HG03565 (cell line): ENCODE results near the gene DDX60.
"Not testable (repeated sequence)": the region's sequence is repeated elsewhere in the genome, so short reads cannot be mapped to it uniquely, and the experiment has no call there.

Source experiments
- ATAC-seq: cut with Tn5 transposase; IDR thresholded peaks from one replicate; pipeline ENCODE4 v1.9.1; 2021; ENCODE audit warnings: mild to moderate bottlenecking, moderate library complexity; ENCODE audit not compliant: unreplicated experiment

Gene DDX60

DNA sequence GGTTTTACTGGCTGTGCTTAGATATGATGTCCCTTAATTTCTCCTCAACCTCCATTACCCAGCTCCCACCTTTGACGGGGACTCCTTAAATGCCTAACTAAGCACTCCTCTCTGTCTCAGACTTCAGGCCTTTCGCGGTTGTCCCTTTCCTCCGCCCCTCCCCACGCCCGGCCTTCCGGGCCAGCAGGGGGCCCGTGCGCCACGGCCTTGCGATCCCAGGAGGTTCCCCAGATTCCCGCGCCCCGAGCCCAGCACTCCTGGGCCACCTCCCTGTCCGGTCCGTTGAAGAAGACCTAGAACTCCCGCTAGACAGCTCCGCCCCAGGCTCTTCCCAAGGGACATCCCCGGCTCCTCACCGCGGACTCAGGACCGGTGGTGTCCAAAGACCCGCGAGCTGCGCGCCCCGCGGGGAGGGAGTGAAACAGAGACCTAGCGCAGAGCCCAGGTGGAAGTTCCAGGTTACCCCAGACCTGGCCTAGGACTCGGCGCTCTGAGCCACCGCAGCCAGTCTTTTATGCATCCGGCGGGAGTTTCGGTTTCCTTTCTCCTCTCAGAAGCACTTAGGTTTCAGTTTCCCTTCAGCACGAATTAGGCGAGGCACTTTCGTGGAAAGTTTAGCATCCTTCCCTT, at the start of gene DDX60:
Gene DDX60, minus strand, starts transcription at position 487 of the 630 bp plus-strand sequence. CDS start 7,493 bp downstream, outside the sequence.
- peak; percentile 98 for ATAC-seq

DNA sequence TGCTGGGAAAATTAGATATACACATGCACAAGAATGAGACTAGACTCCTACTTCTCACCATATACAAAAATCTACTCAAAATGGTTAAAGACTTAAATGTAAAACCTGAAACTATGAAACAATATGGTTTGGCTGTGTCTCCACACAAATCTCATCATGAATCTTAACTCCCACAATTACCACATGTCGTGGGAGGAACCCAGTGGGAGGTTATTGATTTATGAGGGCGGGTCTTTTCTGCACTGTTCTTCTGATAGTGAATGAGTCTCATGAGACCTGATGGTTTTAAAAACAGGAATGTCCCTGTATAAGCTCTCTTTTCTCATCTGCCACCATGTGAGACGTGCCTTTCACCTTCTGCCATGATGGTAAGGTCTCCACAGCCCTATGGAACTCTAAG, 48.5 kb upstream of the DDX60 start:
- ATAC-seq = no peak

DNA sequence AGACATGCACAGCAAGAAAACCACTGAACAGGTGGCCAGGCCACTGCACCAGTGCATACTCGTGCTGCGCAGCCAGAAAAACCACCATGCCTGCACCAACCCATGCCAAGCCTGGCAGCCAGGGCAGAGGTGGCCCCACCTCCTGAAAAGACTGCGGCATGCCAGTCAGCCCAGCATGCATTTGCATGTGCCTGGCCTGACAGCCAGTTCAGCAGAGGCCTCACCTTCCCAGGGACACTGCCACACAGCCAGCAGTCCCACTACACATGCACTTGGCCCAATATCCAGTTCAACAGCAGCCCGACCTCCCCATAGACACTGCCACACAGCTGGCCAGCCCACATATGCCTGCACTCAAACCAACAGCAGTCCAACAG, 43.5 kb upstream of the DDX60 start:
- no peak for ATAC-seq

GRCh38 chr4:168361365-168362024, 42.9 kb upstream of the DDX60 start:
- no peak for ATAC-seq

GRCh38 chr4:168360271-168360670, 41.7 kb upstream of the DDX60 start:
- ATAC-seq = no peak

DNA sequence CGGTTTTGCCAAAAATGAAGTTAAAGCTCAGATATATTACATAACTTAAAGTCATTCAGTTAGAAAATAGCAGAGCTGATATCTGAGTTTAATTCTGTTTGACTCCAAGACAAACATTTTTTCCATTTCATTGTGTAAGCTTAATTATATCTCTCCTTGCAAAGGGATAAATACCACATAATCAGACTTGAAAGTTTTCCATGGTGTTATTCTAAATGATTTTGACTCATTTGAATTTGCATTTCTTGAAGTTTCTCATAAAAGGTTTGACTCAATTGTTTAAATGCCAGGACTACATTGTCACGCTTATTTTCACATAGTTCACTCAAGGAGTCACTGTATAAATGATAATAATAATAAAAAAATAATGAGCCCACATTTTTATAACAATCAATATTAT, 39.4 kb upstream of the DDX60 start:
- no peak for ATAC-seq

GRCh38 chr4:168353746-168354145, 35.2 kb upstream of the DDX60 start:
- ATAC-seq = no peak

DNA sequence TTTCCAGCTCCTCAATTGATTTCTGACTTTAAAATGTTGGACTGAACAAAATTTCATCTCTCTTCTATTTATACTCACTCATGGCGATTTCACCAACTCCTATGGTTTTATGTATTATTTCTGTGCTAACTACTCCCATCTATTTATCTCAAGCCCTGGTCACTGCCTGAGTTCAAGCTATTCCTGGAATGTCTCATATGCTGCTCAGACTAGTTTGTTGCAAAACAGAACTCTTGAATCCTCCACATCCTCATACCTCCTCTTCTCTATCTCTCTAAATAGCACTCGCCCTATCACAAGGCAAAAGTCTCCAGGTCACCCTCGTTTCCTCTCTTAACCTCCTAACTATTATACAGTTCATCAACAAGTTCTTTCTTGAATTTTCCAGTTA, 19.0 kb upstream of the DDX60 start:
- no peak for ATAC-seq

GRCh38 chr4:168336837-168337549, 18.4 kb upstream of the DDX60 start:
- ATAC-seq = no peak

- ATAC-seq = no peak
These were observed 17.1 kb upstream of the DDX60 start for GRCh38 chr4:168335621-168336020.

- no peak for ATAC-seq
These were observed 15.5 kb upstream of the DDX60 start for GRCh38 chr4:168334053-168334452.

- ATAC-seq = not testable (repeated sequence)
These were observed 12.0 kb upstream of the DDX60 start for GRCh38 chr4:168330575-168330974.

DNA sequence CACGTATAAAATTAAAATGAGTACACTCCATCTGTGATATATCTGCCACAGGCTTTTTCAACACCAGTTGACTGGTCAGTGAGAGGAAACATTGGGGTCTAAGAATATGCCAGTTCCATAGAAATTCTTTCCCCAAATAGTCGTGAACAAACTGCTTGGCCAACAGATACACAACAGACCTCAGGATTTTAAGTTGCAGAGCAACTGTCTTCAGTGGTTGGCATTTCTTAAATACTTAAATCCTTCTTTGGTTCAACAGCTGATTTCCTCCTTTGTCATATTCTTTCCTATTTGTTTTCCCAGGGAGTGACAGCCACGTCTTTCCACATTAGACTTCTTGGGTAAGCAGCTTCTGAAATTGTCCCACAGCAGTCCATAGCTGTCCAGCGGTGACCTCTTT, 7.0 kb upstream of the DDX60 start:
- ATAC-seq = no peak

DNA sequence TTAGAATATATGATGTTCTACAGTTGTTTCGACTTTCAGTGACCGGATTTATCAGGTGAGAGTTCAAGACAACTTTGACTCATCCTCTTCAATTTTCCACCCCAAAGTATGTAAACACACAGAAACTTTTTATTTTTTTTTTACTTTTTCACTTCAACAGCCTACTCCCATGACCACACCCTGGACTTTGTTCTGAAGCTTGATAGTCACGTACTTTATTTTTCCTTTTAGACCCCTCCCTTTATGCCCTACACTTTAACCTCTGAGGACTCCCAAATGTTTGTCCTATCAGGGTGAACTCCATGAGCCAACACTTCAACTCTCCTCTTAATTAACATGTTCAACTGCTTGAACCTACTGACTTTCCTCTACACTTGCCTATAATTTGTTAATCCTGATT, 2.5 kb upstream of the DDX60 start:
- ATAC-seq = no peak

DNA sequence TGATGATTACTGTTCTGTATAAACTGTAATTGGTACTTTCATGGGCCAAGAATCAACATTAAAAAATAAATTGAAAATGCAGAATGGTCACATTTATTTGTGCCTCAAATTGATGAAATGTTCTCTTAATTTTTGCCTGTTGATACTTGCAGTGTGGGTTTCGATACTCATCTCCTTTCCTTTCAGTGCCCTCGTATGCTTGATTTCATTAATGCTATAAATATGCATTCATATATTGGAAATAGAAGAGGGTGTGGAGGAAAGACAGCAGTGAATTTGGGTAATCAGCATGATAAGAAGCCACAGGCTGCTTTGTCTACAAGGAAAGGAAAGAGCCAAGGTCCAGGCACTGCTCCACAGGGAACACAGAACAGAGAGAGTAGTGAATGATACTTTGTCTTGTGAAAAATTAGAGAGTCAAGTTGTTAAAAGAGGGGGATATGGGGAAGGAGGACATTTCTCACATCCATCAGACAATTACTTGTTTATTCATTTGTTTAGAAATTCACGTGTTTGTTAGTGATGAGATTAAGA, 1.0 kb upstream of the DDX60 start:
- ATAC-seq = no peak

GRCh38 chr4:168317621-168318020, 931 bp downstream of the DDX60 start:
- ATAC-seq = no peak

GRCh38 chr4:168309781-168310180, 8.8 kb downstream of the DDX60 start:
- ATAC-seq = no peak

DNA sequence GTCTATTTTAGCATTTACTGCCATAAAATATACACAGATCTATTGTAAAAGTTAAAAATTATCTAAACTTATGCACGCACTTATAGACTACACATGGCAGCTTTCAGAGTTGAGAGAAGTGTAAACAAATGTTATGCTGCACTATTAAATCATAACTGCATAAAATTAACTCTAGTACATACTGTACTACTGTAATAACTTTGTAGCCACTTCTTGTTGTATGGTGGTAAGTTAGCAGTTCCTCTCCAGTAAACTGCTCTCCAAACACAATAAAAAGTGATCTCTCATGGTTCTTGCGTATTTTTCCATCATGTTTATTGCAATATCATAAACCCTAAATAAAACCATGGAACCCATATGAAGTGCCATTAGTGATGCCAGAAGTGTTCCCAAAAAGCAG, 9.6 kb downstream of the DDX60 start:
- ATAC-seq = no peak

DNA sequence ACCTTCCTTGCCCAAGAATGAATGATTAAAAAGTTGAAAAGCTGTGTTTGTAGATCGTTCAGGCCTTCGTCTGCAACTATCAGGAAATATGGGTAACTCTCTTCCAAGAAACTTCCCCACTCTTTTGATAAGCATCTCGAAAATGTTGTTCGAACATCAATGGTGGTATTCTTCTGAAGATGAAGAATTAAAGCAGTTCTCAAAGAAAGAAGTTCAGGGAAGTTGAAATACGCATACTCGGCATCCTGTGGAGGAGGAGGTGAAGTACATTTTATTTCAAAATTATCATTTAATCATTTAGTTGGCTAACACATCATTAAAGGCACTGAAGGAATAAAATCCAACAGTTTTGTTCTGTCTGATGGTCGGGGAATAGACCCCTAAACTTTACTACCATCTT, 12.1 kb downstream of the DDX60 start:
- no peak for ATAC-seq

DNA sequence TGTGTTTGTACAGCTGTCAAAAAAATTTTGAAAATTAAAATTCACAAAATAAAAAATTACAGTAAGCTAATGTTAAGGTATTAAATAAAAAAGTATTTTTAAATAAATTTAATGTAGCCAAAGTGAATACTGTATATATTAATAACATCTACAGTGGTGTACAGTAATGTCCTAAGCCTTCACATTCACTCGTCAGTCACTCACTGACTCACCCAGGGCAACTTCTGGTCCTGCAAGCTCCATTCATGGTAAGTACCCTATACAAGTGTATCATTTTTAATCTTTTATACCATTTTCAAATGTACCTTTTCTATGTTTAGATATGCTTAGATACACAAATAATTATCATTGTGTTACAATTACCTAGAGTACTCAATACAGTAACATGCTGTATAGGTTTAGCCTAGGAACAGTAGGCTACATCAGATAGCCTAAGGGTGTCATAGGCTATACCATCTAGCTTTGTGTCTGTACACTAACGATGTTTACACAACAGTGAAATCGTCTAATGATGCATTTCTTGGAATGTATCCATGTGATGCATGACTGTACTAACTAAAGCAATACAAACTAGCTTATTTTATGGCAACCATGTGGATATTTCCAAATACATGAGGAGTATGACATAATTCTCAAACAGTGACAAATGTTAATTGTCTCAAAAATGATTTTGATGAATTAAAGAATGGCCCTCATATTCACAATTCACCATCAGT, 13.7 kb downstream of the DDX60 start:
- no peak for ATAC-seq

GRCh38 chr4:168303430-168303829, 15.1 kb downstream of the DDX60 start:
- ATAC-seq = not testable (repeated sequence)
